Activated B cell treated with CpG ODN at 0.5 μM for 24 hours (primary cell): ENCODE measurements around the gene SEMA3B. TPM values are rescaled to one million over a fixed set of nuclear protein-coding genes. Genes with fewer than 3 reads are reported as not detected.

Source experiments
- ATAC-seq: fragments of 200-7000 bp; cut with Tn5 transposase; one replicate; pipeline ENCODE4 v1.10.0; 2021; ENCODE audit warnings: low read depth, mild to moderate bottlenecking, moderate library complexity
- CTCF ChIA-PET: fragments of 350-600 bp; sonication (Branson Sonifier 250); formaldehyde crosslinking; loops from one replicate; lab custom pipeline; 2021; ENCODE audit warnings: antibody characterized with exemption; lab: Charles Lee
- POLR2A ChIA-PET: fragments of 350-600 bp; sonication (Branson Sonifier 250); formaldehyde crosslinking; loops from one replicate; lab custom pipeline; 2021; ENCODE audit warnings: antibody characterized with exemption; lab: Charles Lee
- DNase-seq: peaks from one replicate; pipeline ENCODE4 v3.0.0; 2022
- H3K27ac Mint-ChIP-seq: one replicate; pipeline ENCODE4 v1.8.0; 2020; ENCODE audit warnings: mixed read lengths
- H3K27me3 Mint-ChIP-seq: one replicate; pipeline ENCODE4 v1.8.0; 2021; ENCODE audit warnings: mixed read lengths
- H3K36me3 Mint-ChIP-seq: one replicate; pipeline ENCODE4 v1.8.0; 2021; ENCODE audit warnings: low read depth, mixed read lengths
- H3K4me1 Mint-ChIP-seq: one replicate; pipeline ENCODE4 v1.8.0; 2021; ENCODE audit warnings: mixed read lengths
- H3K4me3 Mint-ChIP-seq: one replicate; pipeline ENCODE4 v1.8.0; 2020; ENCODE audit warnings: mild to moderate bottlenecking, mixed read lengths
- H3K9me3 Mint-ChIP-seq: one replicate; pipeline ENCODE4 v1.8.0; 2020; ENCODE audit warnings: mixed read lengths
- intact Hi-C: fragments of 100-400 bp; cut with micrococcal nuclease; formaldehyde crosslinking; loops from one replicate; pipeline ENCODE4 v1.15.1; 2024
- total RNA-seq: library from RNA; stranded (reverse); gene quantifications from 2 replicates; pipeline ENCODE4 v1.2.3, GENCODE V29; 2022
- TF ChIP-seq, protein P1 (sequence below): fragments of 200-600 bp; IDR thresholded peaks from one replicate; pipeline ENCODE4 v1.8.0; 2022; ENCODE audit warnings: antibody characterized with exemption, mild to moderate bottlenecking

Gene SEMA3B
- total RNA-seq, 1 donor from 2014 or later, result not detected

DNA sequence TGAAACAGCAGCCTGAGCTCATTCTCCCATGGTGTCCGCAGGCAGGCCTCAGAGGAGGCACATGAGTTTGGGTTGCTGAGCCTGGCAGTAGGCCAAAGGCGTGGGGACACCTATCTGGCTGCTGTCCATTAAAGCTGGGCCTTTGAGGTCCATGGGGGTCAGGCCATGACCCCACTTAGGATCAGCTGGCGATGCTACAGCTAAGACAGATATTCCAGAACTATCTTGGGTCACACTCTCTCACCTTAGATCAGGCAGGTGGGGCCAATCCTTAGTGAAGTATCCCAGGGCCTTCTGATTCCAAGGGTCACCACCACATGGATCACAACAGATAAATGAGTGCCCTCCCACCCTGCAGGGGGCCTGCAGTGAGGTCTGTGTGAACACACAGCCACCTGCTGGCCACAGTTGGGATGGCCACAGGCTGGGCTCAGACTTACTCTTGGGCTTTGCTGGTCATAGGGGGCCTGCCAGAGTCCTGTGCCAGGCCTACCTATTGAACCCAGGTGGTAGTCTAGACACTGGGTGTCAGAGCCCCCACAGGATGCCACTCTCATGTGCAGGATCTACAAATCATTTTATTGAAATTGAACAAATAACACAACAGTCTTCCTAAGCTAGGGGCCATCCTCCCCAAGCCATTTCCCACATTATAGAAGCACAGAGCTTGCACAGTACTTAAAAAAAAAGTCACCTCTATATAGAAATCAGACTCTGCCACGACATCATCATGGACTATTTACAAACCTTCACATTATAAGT, 55.6 kb downstream of the SEMA3B start:
- peak; percentile 27 for ATAC-seq
- intact Hi-C loops, result loop anchor here (1.0 to 5.0 kb wide), 4 partner anchors 50 to 1607 kb away; partner anchors contain the start of gene IP6K2
- H3K27me3 Mint-ChIP-seq, result no peaks in the 10 kb centered on the region
- H3K9me3 Mint-ChIP-seq, result no peaks in the 10 kb centered on the region
- POLR2A ChIA-PET, result interaction anchor here (0.9 to 9.7 kb wide), 3 partner anchors 10 to 25 kb away, joined by 4 to 167 read pairs (median 9); partner anchors contain the start of genes HYAL3, NAA80 and RASSF1
- TF ChIP-seq, protein P1, sequence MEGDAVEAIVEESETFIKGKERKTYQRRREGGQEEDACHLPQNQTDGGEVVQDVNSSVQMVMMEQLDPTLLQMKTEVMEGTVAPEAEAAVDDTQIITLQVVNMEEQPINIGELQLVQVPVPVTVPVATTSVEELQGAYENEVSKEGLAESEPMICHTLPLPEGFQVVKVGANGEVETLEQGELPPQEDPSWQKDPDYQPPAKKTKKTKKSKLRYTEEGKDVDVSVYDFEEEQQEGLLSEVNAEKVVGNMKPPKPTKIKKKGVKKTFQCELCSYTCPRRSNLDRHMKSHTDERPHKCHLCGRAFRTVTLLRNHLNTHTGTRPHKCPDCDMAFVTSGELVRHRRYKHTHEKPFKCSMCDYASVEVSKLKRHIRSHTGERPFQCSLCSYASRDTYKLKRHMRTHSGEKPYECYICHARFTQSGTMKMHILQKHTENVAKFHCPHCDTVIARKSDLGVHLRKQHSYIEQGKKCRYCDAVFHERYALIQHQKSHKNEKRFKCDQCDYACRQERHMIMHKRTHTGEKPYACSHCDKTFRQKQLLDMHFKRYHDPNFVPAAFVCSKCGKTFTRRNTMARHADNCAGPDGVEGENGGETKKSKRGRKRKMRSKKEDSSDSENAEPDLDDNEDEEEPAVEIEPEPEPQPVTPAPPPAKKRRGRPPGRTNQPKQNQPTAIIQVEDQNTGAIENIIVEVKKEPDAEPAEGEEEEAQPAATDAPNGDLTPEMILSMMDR, result no peak
- CTCF ChIA-PET, result interaction anchor here (0.8 to 2.2 kb wide), 6 partner anchors 12 to 130 kb away, joined by 3 to 9 read pairs (median 4); partner anchors contain the start of genes HYAL3 and NAA80
- peaks cover 30% of the 10 kb centered on the region for H3K36me3 Mint-ChIP-seq
- H3K27ac Mint-ChIP-seq, result no peak overlapping the region
- peak overlapping the region; percentile 28 for H3K4me3 Mint-ChIP-seq
- peak; percentile 58 for DNase-seq
- peaks cover 36% of the 10 kb centered on the region for H3K4me1 Mint-ChIP-seq

DNA sequence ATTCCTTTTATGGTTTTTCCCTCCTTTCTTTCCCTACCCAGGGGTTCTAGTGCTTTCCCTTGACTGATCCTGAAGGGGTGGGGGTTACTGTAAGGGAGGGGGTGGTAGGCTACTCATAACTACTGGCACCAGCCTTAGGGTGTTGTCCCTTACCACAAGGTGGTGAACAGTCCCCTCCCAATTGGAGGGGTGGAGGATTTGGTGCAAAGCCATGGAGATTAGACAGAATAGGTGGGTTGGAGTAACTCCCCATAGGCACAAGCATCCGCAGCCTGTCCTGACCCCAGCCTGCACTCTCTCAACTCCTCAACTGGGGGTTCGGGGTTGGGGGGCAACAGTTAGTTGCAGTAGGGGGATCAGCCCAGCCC, 56.1 kb downstream of the SEMA3B start:
- TF ChIP-seq, protein P1, result no peak
- H3K27ac Mint-ChIP-seq, result no peak overlapping the region

DNA sequence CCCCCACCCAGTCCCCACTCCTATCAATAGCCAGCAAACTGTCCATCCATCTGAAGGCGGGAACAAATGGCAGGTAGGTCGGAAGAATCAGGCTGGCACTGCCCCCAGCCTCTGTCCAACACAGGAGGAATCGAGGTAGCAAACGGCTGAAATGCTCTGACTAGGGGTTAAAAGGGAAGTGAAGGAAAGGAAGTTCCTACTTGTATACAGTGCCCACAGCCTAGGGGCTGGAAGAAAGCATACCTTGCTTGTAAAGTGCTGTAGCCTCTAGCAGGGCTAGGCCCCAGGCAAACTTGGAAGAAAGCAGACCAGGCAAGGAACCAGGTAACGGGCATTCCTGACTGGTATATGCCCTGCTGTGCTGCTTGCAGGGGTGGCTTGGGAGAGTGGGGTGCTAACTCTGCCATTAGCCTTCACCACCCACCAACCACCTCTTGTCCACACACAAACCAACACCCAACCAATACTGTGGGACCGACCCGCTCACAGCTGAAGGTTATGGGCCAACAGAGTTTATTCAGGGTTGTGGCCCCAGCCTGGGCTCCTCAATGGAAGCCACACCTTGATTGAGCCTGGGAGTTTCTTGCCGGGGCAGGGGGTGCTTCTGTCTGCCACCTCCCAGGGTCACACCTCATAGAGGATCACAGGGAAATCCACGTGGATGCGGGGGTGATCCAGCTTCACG, 56.7 kb downstream of the SEMA3B start:
- ChIA-PET POLR2A (interaction anchor here (0.9 to 9.7 kb wide), 2 partner anchors 13 to 25 kb away, joined by 3 to 167 read pairs; partner anchors contain the start of genes CYB561D2, NPRL2 and RASSF1), CTCF (interaction anchor here (2.2 kb wide), 1 partner anchor 11 kb away, joined by 9 read pairs; no protein-coding TSS in a partner anchor)
- no peak for ATAC-seq
- Mint-ChIP-seq H3K27me3 (no peaks in the 10 kb centered on the region), H3K27ac (no peak overlapping the region), H3K4me1 (peaks cover 26% of the 10 kb centered on the region), H3K36me3 (peaks cover 36% of the 10 kb centered on the region), H3K9me3 (no peaks in the 10 kb centered on the region), H3K4me3 (peak overlapping the region; percentile 7)
- TF ChIP-seq, protein P1, result no peak
- intact Hi-C loops, result no loop called here
- no peak for DNase-seq

More for the DNA sequence above, 56.1 kb downstream of the SEMA3B start:
- ATAC-seq, result no peak
- Mint-ChIP-seq H3K36me3 (peaks cover 34% of the 10 kb centered on the region), H3K27me3 (no peaks in the 10 kb centered on the region), H3K9me3 (no peaks in the 10 kb centered on the region), H3K4me3 (peak overlapping the region; percentile 7), H3K4me1 (peaks cover 31% of the 10 kb centered on the region)
- POLR2A ChIA-PET, result interaction anchor here (9.7 kb wide), 1 partner anchor 13 kb away, joined by 167 read pairs; the partner anchor contains the start of gene RASSF1
- intact Hi-C loops, result no loop called here
- CTCF ChIA-PET, result interaction anchor here (2.2 kb wide), 1 partner anchor 12 kb away, joined by 9 read pairs; no protein-coding TSS in a partner anchor
- DNase-seq, result no peak

DNA sequence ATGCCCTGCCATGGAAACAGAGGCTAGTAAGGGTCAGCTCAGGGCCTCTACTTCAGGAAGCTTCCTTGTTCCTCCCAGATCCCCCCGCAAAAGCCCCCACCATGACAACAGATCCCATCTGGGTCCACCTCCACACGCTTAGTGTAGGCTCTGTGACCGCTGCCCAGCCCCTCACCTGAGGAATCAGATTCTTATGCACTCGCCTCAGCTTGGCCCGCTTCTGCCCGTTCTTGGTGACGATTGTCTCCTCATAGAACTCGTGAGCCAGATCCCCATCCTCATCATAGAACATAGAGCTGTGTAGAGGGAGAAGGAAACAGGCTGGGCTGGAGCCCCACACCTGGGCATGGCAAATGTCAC, 57.2 kb downstream of the SEMA3B start:
- intact Hi-C loops, result no loop called here
- Mint-ChIP-seq H3K4me3 (peak overlapping the region; percentile 53), H3K27me3 (no peaks in the 10 kb centered on the region), H3K4me1 (peaks cover 25% of the 10 kb centered on the region), H3K9me3 (no peaks in the 10 kb centered on the region), H3K27ac (no peak overlapping the region), H3K36me3 (peaks cover 41% of the 10 kb centered on the region)
- TF ChIP-seq, protein P1, result no peak
- no peak for DNase-seq
- ChIA-PET POLR2A (interaction anchor here (0.9 to 9.7 kb wide), 2 partner anchors 12 to 25 kb away, joined by 3 to 167 read pairs; partner anchors contain the start of genes CYB561D2, NPRL2 and RASSF1), CTCF (no interaction called here)
- ATAC-seq, result no peak
